Measurements from ENCODE around the gene PNO1.
"Not testable (repeated sequence)": the region's sequence is repeated elsewhere in the genome, so short reads cannot be mapped to it uniquely, and the experiment has no call there.

PNO1 gene

DNA sequence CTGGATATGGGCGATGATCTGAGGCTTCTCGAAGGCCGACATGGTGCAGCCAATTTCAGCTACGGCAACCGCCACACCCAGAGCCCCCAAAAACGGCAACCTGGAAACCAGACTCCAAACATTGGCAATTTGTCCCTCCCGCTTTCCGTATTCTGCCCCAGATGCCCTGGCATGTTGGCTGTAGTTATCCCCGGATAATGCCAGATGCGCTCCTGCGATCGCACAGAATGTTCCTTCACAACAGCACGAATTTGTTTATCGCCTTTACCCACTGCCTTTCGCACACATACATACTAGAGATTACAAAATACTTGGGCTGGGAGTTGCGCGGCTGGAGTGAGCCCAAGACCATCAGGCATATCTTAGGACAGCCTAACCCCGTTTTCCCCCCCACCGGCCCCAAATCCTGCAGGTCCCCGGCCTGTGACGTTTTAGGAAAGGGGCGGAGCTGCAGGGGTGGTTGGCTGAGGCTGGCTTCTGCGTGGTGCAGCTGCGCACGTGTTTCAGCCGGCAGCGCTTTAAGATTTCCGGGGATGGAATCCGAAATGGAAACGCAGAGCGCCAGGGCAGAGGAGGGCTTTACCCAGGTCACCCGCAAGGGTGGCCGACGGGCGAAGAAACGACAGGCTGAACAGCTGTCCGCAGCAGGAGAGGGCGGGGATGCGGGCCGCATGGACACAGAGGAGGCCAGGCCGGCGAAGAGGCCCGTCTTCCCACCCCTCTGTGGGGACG lies at the start of gene PNO1:
Gene PNO1, plus strand, starts transcription at position 487 of the 732 bp plus-strand sequence. Its CDS starts 47 bp downstream, at position 534.
- DNase-seq: peak; percentile 98

- DNase-seq: no peak
Measured at GRCh38 chr2:68108120-68108519, 49.6 kb upstream of the PNO1 start.

DNA sequence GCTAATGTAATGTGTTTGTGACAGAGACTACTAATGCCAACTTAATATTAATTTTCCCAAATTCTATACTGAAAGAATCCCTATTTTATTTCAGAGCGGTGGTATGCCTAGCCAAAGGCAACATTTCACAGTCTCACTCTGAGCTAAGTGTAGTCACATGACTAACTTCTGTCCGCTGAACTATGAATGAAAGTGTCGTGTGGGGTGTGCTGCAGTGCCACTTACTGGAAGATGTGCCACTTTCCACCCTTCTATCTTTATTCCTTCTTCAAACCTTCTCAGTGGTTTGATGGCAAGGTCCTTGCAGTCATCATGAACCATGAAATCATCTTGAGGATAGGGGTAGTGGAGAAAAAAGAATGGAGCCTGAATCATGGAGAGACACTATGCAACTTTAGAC lies 47.6 kb upstream of the PNO1 start:
- no peak for DNase-seq

DNA sequence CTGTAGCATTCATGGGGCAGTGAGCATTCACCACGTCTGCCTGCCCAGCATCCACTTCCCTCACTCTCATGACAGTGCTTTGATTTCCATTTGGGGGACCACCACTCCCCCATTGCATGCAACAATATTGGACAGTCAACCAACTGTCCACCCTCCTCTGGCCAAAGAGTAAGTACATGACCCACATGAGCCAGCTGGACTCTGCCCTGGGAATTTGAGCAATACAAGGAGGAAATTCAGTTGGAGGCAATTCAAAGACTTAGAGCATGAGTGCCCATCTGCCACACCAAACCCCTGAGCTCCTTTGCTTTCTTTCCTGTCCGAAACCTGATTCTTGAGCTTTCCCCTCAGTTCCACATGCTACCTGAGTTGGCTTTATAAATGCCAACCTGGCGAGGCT lies 41.7 kb upstream of the PNO1 start:
- no peak for DNase-seq

GRCh38 chr2:68117922-68118321 lies 39.8 kb upstream of the PNO1 start:
- DNase-seq: not testable (repeated sequence)

- no peak for DNase-seq
Measured at GRCh38 chr2:68118816-68119215, 38.9 kb upstream of the PNO1 start.

DNA sequence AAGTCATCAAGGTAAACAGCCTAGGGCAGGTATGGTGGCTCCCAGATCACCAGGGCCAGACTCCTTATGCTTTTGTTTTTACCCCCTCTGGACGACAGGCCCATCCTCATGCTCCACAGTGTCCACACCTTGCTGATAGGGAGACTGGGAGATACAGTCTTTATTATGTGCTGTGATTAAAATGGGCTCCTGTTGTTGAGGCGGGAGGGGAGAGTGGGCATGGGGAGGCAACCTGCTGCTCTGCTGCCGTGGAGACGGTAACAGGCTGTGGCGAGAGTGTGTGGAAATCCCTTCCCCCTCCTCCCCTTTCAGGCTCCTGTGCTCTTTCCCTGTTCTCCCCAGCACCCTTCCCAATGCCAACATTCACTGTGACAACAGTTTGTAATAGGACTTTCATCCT lies 38.2 kb upstream of the PNO1 start:
- DNase-seq: no peak

DNA sequence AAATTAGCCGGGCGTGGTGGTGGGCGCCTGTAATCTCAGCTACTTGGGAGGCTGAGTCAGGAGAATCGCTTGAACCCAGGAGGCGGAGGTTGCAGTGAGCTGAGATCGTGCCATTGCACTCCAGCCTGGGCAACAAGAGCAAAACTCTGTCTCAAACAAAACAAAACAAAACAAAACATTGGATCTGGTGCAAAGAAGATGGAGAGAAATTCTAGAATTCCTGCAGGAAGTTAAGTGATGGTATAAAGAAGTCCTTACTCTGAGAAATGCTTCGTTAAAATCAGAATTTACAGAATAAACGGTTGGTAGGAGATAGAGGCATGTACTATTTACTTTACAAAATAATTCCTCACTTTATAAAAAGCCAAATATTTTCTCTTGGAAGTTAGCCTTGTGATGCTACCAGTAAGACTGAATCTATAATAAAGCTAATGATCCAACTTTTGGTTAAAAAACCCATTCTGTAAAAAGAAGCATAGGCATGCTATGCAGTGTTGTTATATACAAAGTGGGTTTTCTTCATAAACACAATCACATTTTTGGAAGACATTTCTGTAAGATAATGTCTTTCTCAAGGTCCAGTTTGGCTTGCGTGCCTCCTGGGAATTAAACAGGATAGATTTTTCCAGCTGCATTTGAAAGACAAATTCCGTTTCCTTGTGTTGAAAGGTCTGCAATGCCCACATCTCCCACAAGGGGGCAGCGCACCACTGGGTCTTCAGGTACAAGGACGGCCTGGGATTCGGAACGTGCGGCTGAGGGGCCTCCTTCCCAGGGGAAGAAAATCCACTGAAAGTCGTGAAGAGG lies 35.6 kb upstream of the PNO1 start:
- peak; percentile 55 for DNase-seq

DNA sequence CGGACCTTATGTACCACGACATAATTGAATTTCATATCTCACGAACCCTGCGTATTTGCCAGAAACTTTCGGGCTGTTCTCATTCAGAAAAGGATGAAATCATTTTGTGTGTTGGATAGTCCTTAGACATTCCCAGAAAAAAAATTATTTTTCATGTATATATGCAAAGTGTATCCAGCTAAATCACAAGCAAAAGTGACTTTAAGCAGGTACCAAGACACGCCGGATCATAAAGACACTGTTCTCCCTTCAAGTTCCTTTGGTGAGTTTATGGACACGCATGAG lies 35.1 kb upstream of the PNO1 start:
- DNase-seq: no peak

DNA sequence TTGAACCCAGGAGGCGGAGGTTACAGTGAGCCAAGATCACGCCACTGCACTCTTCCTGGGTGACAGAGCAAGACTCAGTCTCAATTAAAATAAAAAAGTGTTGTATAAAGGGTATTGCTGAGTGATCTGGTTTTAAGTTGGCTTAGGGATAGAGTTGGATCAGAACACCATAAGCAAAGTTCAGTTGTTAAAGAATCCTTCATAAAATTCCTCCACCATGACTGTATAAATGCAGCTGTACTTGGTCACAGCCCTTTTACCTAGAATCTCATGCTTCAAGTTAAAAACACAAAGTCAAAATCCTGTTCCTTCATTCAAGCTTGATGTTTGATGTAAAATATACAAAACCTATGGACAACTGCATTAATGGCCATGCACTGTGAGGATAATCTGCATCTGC lies 33.4 kb upstream of the PNO1 start:
- no peak for DNase-seq

GRCh38 chr2:68125821-68126220 lies 31.9 kb upstream of the PNO1 start:
- DNase-seq: no peak

GRCh38 chr2:68126561-68126960 lies 31.1 kb upstream of the PNO1 start:
- no peak for DNase-seq

- no peak for DNase-seq
Measured at GRCh38 chr2:68127358-68128242, 30.1 kb upstream of the PNO1 start.

DNA sequence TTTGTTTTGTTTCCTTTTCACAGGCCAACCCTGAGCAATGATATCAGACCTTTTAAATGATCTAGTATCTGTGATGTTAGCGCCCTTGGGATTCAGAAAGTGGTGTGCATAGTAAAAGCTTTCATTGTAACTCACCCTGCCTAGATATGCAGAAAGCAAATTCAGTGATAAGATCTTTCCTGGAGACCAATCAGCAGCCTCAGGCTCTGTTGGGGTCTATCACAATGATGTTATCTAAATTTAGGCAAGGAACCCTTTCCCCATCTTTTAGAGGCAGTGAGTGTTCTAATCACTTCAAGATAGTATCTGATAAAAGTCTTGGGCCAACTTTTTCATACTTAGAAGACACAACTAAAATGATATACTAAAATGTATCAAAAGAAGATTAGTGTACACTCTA lies 23.6 kb upstream of the PNO1 start:
- no peak for DNase-seq

DNA sequence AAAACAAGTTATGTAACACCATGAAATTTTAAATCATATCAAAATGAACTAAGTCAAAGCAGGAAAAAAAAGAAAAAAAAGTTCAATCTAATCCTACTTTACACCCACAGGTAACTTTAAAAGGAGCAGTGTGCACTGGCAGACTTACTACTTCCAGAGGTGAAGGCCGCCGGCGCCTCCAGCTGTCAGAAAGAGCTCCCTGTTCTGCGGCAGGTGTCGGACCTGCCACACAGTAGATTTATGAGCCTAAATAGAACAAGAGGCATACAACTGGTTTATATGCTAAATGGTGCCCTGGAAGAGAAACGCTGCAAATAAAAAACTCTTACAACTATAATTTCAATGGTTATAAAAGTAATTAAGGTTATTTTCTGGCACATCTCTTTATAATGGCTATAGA lies 23.1 kb upstream of the PNO1 start:
- no peak for DNase-seq

- no peak for DNase-seq
Measured at GRCh38 chr2:68135448-68136320, 22.0 kb upstream of the PNO1 start.

- no peak for DNase-seq
Measured at GRCh38 chr2:68141875-68142274, 15.8 kb upstream of the PNO1 start.

- no peak for DNase-seq
Measured at GRCh38 chr2:68151037-68151436, 6.7 kb upstream of the PNO1 start.

DNA sequence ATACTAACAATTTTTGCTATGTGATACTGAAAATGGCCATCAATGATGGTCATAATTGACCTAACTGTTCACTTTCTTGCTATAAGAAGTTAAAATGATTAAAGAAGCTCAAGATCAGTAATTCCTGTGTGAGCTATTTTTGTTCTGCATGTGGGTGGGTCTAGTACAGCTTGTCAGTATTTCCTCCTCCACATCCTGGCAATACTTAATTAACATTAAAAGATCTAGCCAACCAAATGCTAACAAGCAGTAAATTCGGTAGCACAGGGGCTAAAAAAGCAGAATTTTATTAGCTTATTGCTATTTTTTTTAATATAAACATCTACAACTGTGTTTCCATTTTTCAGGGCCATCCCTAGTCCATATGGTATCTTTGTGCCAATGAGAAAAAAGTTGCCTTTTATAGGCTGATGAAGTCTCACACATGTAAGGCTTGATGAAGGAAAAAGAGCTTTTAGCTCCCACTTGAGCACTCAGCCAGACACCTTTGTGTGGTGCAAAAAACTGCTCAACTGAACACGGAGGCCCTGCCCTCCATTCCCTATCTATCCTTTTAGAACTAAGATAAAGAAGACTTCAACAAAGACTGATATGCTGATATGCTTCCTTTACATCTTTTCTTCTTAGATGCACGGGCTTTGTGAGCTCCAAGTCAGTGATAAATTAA lies 4.9 kb upstream of the PNO1 start:
- no peak for DNase-seq

DNA sequence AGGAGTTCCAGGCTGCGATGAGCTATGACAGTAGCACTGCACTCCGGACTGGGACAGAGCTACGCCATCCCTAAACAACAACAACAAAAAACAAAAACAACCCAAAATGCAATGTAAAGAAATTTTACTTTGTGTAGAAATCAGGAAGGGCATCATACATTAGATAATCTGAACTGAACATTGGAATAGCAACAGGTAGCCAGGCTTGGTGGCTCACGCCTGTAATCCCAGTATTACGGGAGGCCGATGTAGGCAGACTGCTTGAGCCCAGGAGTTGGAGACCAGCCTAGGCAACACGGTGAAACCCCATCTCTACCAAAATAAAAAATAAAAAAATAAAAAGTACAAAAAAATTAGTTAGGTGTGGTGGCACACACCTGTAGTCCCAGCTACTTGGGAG lies 2.1 kb upstream of the PNO1 start:
- DNase-seq: no peak

DNA sequence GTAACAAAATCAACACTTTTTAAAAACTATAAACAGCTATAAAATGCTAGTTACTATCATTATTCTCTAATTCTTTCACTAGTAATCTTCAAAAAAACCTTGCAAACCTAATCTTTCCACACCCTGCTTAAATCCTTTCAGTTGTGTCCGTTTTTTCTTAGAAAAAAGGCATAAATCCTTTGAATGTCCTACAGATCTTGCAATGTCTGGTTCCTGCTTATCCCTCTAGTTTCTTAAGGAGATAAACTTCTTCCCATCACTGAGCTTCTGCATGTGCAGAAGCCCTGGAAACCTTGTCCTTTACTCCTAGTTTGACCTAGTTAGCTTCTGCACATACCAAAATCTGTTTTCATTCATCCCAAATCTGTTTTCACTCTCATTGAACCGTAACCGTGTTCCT lies 1.3 kb upstream of the PNO1 start:
- DNase-seq: no peak

DNA sequence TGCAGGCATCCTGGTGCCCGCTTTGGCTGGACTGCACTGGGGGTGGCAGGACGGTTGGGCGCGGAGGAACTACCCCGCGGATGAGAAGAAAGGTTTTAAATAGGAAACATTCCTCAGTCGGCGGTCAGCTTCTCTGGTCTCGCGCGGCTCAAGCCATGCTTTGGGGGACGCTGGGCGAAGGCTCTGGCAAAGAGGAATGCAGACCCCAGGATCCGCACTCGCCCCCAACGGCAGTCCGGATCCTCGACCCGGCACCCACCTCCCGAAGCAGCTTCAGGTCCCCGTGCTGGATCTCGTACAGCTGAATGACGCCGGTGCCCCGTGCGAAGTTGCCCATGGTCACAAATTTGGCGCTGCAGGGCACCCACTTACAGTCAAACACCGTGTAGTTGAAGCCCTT lies 686 bp upstream of the PNO1 start:
- no peak for DNase-seq
